B cell (primary cell): ENCODE results near the gene GOSR2. TPM values are rescaled to one million over a fixed set of nuclear protein-coding genes. Genes with fewer than 3 reads are reported as not detected.

Experiments used
- ATAC-seq: fragments of 200-7000 bp; cut with Tn5 transposase; one replicate; pipeline ENCODE4 v1.10.0; 2021; ENCODE audit warnings: low read depth, mild to moderate bottlenecking, moderate number of reproducible peaks, moderate library complexity
- CTCF ChIA-PET: fragments of 350-600 bp; sonication (Branson Sonifier 250); formaldehyde crosslinking; loops from one replicate; lab custom pipeline; 2021; ENCODE audit warnings: antibody characterized with exemption, inconsistent platforms; lab: Charles Lee
- POLR2A ChIA-PET: fragments of 350-600 bp; sonication (Branson Sonifier 250); formaldehyde crosslinking; loops from one replicate; lab custom pipeline; 2021; ENCODE audit warnings: antibody characterized with exemption; lab: Charles Lee
- DNase-seq: peaks from one replicate; pipeline ENCODE4 v3.0.0; 2013
- H2AFZ ChIP-seq: 2 replicates; pipeline ENCODE4 v1.6.1; 2012; ENCODE audit warnings: mild to moderate bottlenecking, low read depth, low read length; ENCODE audit not compliant: insufficient read depth, poor library complexity, severe bottlenecking
- H3K27ac ChIP-seq, 2 donors: 1 replicate in 1 of 2; 2 replicates in 1 of 2; pipeline ENCODE4 v1.5.1; 2012 to 2013; ENCODE audit warnings: low read length in 2 of 2, mild to moderate bottlenecking in 2 of 2, moderate library complexity in 1 of 2
- H3K27me3 ChIP-seq, 4 experiments: fragments of 200-600 bp in 1 of 4; sonication (generic) in 1 of 4; replicated peaks in 1 of 4; 1 replicate in 2 of 4; 2 replicates in 2 of 4; pipeline versions ENCODE4 v1.6.1 to v1.7.0; 2013 to 2016; ENCODE audit warnings: low read length in 3 of 4, mild to moderate bottlenecking in 2 of 4, mixed read lengths in 1 of 4, moderate library complexity in 1 of 4; ENCODE audit not compliant: insufficient read depth in 4 of 4, control insufficient read depth in 3 of 4; ENCODE audit errors: control extremely low read depth in 1 of 4
- H3K36me3 ChIP-seq, 2 experiments: replicated peaks in 1 of 2; 1 replicate in 1 of 2; 2 replicates in 1 of 2; pipeline versions ENCODE4 v1.6.1 to v1.7.1; 2013; ENCODE audit warnings: low read length in 1 of 2; ENCODE audit not compliant: insufficient read depth in 2 of 2, control insufficient read depth in 1 of 2; ENCODE audit errors: control extremely low read depth in 1 of 2, extremely low read depth in 1 of 2
- H3K4me1 ChIP-seq, 2 donors: fragments of 200-600 bp in 1 of 2; sonication (generic) in 1 of 2; 1 replicate in 1 of 2; 2 replicates in 1 of 2; pipeline versions ENCODE4 v1.5.1 to v1.6.1; 2013 to 2017; ENCODE audit warnings: low read length in 2 of 2; ENCODE audit not compliant: control insufficient read depth in 2 of 2, insufficient read depth in 2 of 2
- H3K4me2 ChIP-seq: replicated peaks from 2 replicates; pipeline ENCODE3; 2012; ENCODE audit warnings: mild to moderate bottlenecking, low read depth, low read length; ENCODE audit not compliant: poor library complexity, severe bottlenecking
- H3K4me3 ChIP-seq, 5 experiments: fragments of 200-600 bp in 1 of 5; sonication (generic) in 1 of 5; 1 replicate in 3 of 5; 2 replicates in 2 of 5; pipeline versions ENCODE4 v1.5.1 to v1.7.0; 2011 to 2016; ENCODE audit warnings: low read length in 4 of 5, mild to moderate bottlenecking in 4 of 5, low read depth in 2 of 5, control low read depth in 1 of 5, moderate library complexity in 1 of 5; ENCODE audit not compliant: insufficient read depth in 1 of 5; ENCODE audit errors: control extremely low read depth in 1 of 5, extremely low read depth in 1 of 5
- H3K79me2 ChIP-seq: fragments of 200-600 bp; sonication (generic); one replicate; pipeline ENCODE4 v1.6.0; 2016; ENCODE audit warnings: low read length; ENCODE audit not compliant: control insufficient read depth, insufficient read depth
- H3K9ac ChIP-seq: fragments of 200-600 bp; sonication (generic); 2 replicates; pipeline ENCODE4 v1.6.1; 2017; ENCODE audit warnings: mild to moderate bottlenecking, low read length, moderate library complexity
- H3K9me3 ChIP-seq, 3 donors: one replicate each; pipeline versions ENCODE4 v1.6.1 to v1.7.1; 2013; ENCODE audit warnings: low read length in 2 of 3; ENCODE audit not compliant: control insufficient read depth in 2 of 3, insufficient read depth in 1 of 3; ENCODE audit errors: control extremely low read depth in 1 of 3
- H4K20me1 ChIP-seq: 2 replicates; pipeline ENCODE4 v1.6.0; 2012; ENCODE audit warnings: mild to moderate bottlenecking, low read length; ENCODE audit not compliant: insufficient read depth, control insufficient read depth, poor library complexity, severe bottlenecking
- H3K27ac Mint-ChIP-seq: one replicate; pipeline ENCODE4 v1.8.0; 2021; ENCODE audit warnings: mixed read lengths
- H3K27me3 Mint-ChIP-seq: one replicate; pipeline ENCODE4 v1.8.0; 2021; ENCODE audit warnings: mixed read lengths
- H3K4me1 Mint-ChIP-seq: one replicate; pipeline ENCODE4 v1.8.0; 2021; ENCODE audit warnings: mixed read lengths
- H3K4me3 Mint-ChIP-seq: one replicate; pipeline ENCODE4 v1.8.0; 2021; ENCODE audit warnings: mixed read lengths
- H3K9me3 Mint-ChIP-seq: one replicate; pipeline ENCODE4 v1.8.0; 2022; ENCODE audit warnings: mixed read lengths; ENCODE audit not compliant: insufficient read depth
- CTCF ChIP-seq: fragments of 200-600 bp; IDR thresholded peaks from one replicate; pipeline ENCODE4 v1.8.0; 2022; ENCODE audit warnings: antibody characterized with exemption, mild to moderate bottlenecking
- EZH2 ChIP-seq: IDR thresholded peaks from 2 replicates; pipeline ENCODE4 v1.6.1; 2012; ENCODE audit warnings: borderline replicate concordance, low read depth, mild to moderate bottlenecking, moderate library complexity, low read length; ENCODE audit not compliant: insufficient read depth, poor library complexity, severe bottlenecking
- WGBS: methylation state at CpG from one replicate; pipeline ENCODE4 v1.1.5; 2013; ENCODE audit warnings: missing lambda C conversion rate; ENCODE audit not compliant: insufficient coverage; 5-methylcytosine and 5-hydroxymethylcytosine counted together
- intact Hi-C: fragments of 100-400 bp; cut with micrococcal nuclease; formaldehyde crosslinking; loops from one replicate; pipeline ENCODE4 v1.10.0; 2022
- polyA plus RNA-seq: library from polyadenylated mRNA; depleted of rRNA; stranded (reverse); fragments of >200 nt; gene quantifications from 2 replicates; pipeline ENCODE4 v1.2.3, GENCODE V29; 2012
- total RNA-seq, 2 donors: library from RNA; stranded (reverse); fragments of 120-200 nt in 1 of 2; gene quantifications; 1 replicate in 1 of 2; 2 replicates in 1 of 2; pipeline versions ENCODE4 v1.2.3 to v1.2.4, GENCODE V29; 2013 to 2022

Gene GOSR2
- total and polyA plus RNA-seq, 2 donors (not counting 1 experiment from before 2014, with no cell fraction given) = 33.2 to 91.0 TPM

- intact Hi-C loops = loop anchor here (5.0 kb wide), 1 partner anchor 400 kb away; the partner anchor contains the start of gene EFCAB13
- Histone ChIP-seq H3K4me3 (peak overlapping the region; percentile 87 to 98 (median 97)), H3K27me3 (no peaks in the 10 kb centered on the region), H3K9me3 (no peaks in the 10 kb centered on the region), H3K79me2 (peaks cover 49% of the 10 kb centered on the region), H3K27ac (peak overlapping the region; percentile 94 to 98), H3K4me2 (peak overlapping the region; percentile 92), H3K9ac (peak overlapping the region; percentile 98), H3K4me1 (peaks cover 16% of the 10 kb centered on the region in 2 donors), H3K36me3 (no peaks in the 10 kb centered on the region), H4K20me1 (peaks cover 27% of the 10 kb centered on the region), H2AFZ (peak overlapping the region; percentile 91)
- H3K9me3 Mint-ChIP-seq = no peaks in the 10 kb centered on the region
- WGBS = 0% methylated on average over 5 of the region's 6 CpGs
- ChIA-PET CTCF (no interaction called here), POLR2A (no interaction called here)
- peak overlapping the region; percentile 98 for H3K4me3 Mint-ChIP-seq
- peaks cover 51% of the 10 kb centered on the region for H3K4me1 Mint-ChIP-seq
- H3K27ac Mint-ChIP-seq = peak overlapping the region; percentile 100
- H3K27me3 Mint-ChIP-seq = no peaks in the 10 kb centered on the region
- TF ChIP-seq EZH2 = no peak
- TF ChIP-seq CTCF = no peak
- no peak for DNase-seq
- ATAC-seq = no peak
Observed at GRCh38 chr17:46922487-46922803, 515 bp upstream of the GOSR2 start.

GRCh38 chr17:46925185-46925868 is 2.4 kb downstream of the GOSR2 start:
- 95% methylated on average over 2 of the region's 5 CpGs for WGBS
- H3K4me3 ChIP-seq = no peak overlapping the region

More at GRCh38 chr17:46925185-46925868, 2.4 kb downstream of the GOSR2 start:
- H3K4me3 Mint-ChIP-seq = peak overlapping the region; percentile 4
- Histone ChIP-seq H3K36me3 (peaks cover 0 to 15% of the 10 kb centered on the region in 2 experiments), H4K20me1 (peaks cover 56% of the 10 kb centered on the region), H3K79me2 (peaks cover 78% of the 10 kb centered on the region), H3K4me2 (no peak overlapping the region), H3K4me1 (peaks cover 16% of the 10 kb centered on the region in 2 donors), H2AFZ (no peak overlapping the region), H3K9me3 (no peaks in the 10 kb centered on the region), H3K27me3 (no peaks in the 10 kb centered on the region), H3K27ac (no peak overlapping the region), H3K9ac (no peak overlapping the region)
- no peak for TF ChIP-seq CTCF
- TF ChIP-seq EZH2 = no peak
- ChIA-PET POLR2A (no interaction called here), CTCF (interaction anchor here (0.6 to 1.2 kb wide), 2 partner anchors 15 to 16 kb away, joined by 4 read pairs; no protein-coding TSS in a partner anchor)
- peaks cover 62% of the 10 kb centered on the region for H3K4me1 Mint-ChIP-seq
- no peak overlapping the region for H3K27ac Mint-ChIP-seq
- intact Hi-C loops = no loop called here
- H3K9me3 Mint-ChIP-seq = no peaks in the 10 kb centered on the region
- no peaks in the 10 kb centered on the region for H3K27me3 Mint-ChIP-seq
- ATAC-seq (no peak), DNase-seq (no peak)
